ENCODE measurements around the gene ATRNL1.
A peak's percentile ranks its signal among the peaks of the same experiment; 100 is the strongest.

ATRNL1 gene

GRCh38 chr10:115861864-115862263 lies 768.7 kb downstream of the ATRNL1 start:
- H3K4me3 ChIP-seq (ENCODE audit: low read length), result no peak overlapping the region
- peak; percentile 29 for DNase-seq (ENCODE audit: low read depth)
- TF ChIP-seq CTCF (conservative IDR thresholded peaks at IDR 0.05; ENCODE audit: low read length), result no peak

GRCh38 chr10:115866174-115866573 lies 773.0 kb downstream of the ATRNL1 start:
- DNase-seq (ENCODE audit: low read depth), result no peak
- no peak overlapping the region for H3K4me3 ChIP-seq (ENCODE audit: low read length)
- TF ChIP-seq CTCF (conservative IDR thresholded peaks at IDR 0.05; ENCODE audit: low read length), result no peak

- DNase-seq (ENCODE audit: low read depth), result no peak
- TF ChIP-seq CTCF (conservative IDR thresholded peaks at IDR 0.05; ENCODE audit: low read length), result no peak
- no peak overlapping the region for H3K4me3 ChIP-seq (ENCODE audit: low read length)
Measured at GRCh38 chr10:115866691-115867090, 773.5 kb downstream of the ATRNL1 start.

GRCh38 chr10:115867305-115867704 lies 774.1 kb downstream of the ATRNL1 start:
- no peak for DNase-seq (ENCODE audit: low read depth)
- TF ChIP-seq CTCF (conservative IDR thresholded peaks at IDR 0.05; ENCODE audit: low read length), result no peak
- H3K4me3 ChIP-seq (ENCODE audit: low read length), result no peak overlapping the region

- no peak overlapping the region for H3K4me3 ChIP-seq (ENCODE audit: low read length)
- no peak for DNase-seq (ENCODE audit: low read depth)
- TF ChIP-seq CTCF (conservative IDR thresholded peaks at IDR 0.05; ENCODE audit: low read length), result no peak
Measured at GRCh38 chr10:115871855-115872254, 778.7 kb downstream of the ATRNL1 start.

- DNase-seq (ENCODE audit: low read depth), result no peak
- H3K4me3 ChIP-seq (ENCODE audit: low read length), result no peak overlapping the region
Measured at GRCh38 chr10:115875172-115875571, 782.0 kb downstream of the ATRNL1 start.

More at GRCh38 chr10:115875172-115875571, 782.0 kb downstream of the ATRNL1 start:
- no peak for TF ChIP-seq CTCF (conservative IDR thresholded peaks at IDR 0.05; ENCODE audit: low read length)

Measured in AG10803 (cell line).